IPS-20b (cell line): Measurements from ENCODE around the gene MCF2L2.

Experiments
- H3K27ac ChIP-seq: one replicate; pipeline ENCODE4 v1.5.1; 2013; ENCODE audit warnings: low read length
- H3K27me3 ChIP-seq: 2 replicates; pipeline ENCODE4 v1.6.1; 2013; ENCODE audit warnings: mild to moderate bottlenecking, low read length, inconsistent platforms; ENCODE audit not compliant: insufficient read depth
- H3K36me3 ChIP-seq: 2 replicates; pipeline ENCODE4 v1.6.1; 2013; ENCODE audit warnings: low read depth, mild to moderate bottlenecking, inconsistent platforms, low read length, moderate library complexity; ENCODE audit not compliant: insufficient read depth
- H3K4me1 ChIP-seq: 2 replicates; pipeline ENCODE4 v1.6.1; 2013; ENCODE audit warnings: mild to moderate bottlenecking, control low read depth, inconsistent platforms, low read length, moderate library complexity; ENCODE audit not compliant: insufficient read depth
- H3K4me3 ChIP-seq: 2 replicates; pipeline ENCODE4 v1.5.1; 2013; ENCODE audit warnings: mild to moderate bottlenecking, low read length, inconsistent platforms
- H3K9ac ChIP-seq: 2 replicates; pipeline ENCODE4 v1.6.1; 2013; ENCODE audit warnings: low read depth, mild to moderate bottlenecking, inconsistent platforms, low read length, moderate library complexity
- H3K9me3 ChIP-seq: 2 replicates; pipeline ENCODE4 v1.6.1; 2013; ENCODE audit warnings: mild to moderate bottlenecking, low read depth, low read length, inconsistent platforms; ENCODE audit not compliant: insufficient read depth

MCF2L2 gene

GRCh38 chr3:183217548-183218332, 210.7 kb downstream of the MCF2L2 start:
- H3K4me1 ChIP-seq, result no peaks in the 10 kb centered on the region
- H3K9me3 ChIP-seq, result no peaks in the 10 kb centered on the region
- no peaks in the 10 kb centered on the region for H3K27me3 ChIP-seq
- H3K36me3 ChIP-seq, result no peaks in the 10 kb centered on the region
- no peak overlapping the region for H3K27ac ChIP-seq
- H3K9ac ChIP-seq, result no peak overlapping the region
- no peak overlapping the region for H3K4me3 ChIP-seq

GRCh38 chr3:183215591-183216202, 212.7 kb downstream of the MCF2L2 start:
- no peaks in the 10 kb centered on the region for H3K27me3 ChIP-seq
- no peaks in the 10 kb centered on the region for H3K4me1 ChIP-seq

GRCh38 chr3:183214277-183214612, 214.2 kb downstream of the MCF2L2 start:
- no peak overlapping the region for H3K4me3 ChIP-seq
- no peak overlapping the region for H3K9ac ChIP-seq
- no peaks in the 10 kb centered on the region for H3K4me1 ChIP-seq

More at GRCh38 chr3:183215591-183216202, 212.7 kb downstream of the MCF2L2 start:
- no peak overlapping the region for H3K27ac ChIP-seq
- no peaks in the 10 kb centered on the region for H3K9me3 ChIP-seq
- H3K9ac ChIP-seq, result no peak overlapping the region
- no peaks in the 10 kb centered on the region for H3K36me3 ChIP-seq
- H3K4me3 ChIP-seq, result no peak overlapping the region

GRCh38 chr3:183213415-183214276, 214.8 kb downstream of the MCF2L2 start:
- H3K36me3 ChIP-seq, result no peaks in the 10 kb centered on the region

More at GRCh38 chr3:183214277-183214612, 214.2 kb downstream of the MCF2L2 start:
- Histone ChIP-seq H3K36me3 (no peaks in the 10 kb centered on the region), H3K27me3 (no peaks in the 10 kb centered on the region), H3K27ac (no peak overlapping the region), H3K9me3 (no peaks in the 10 kb centered on the region)

GRCh38 chr3:183212565-183212964, 215.9 kb downstream of the MCF2L2 start:
- Histone ChIP-seq H3K9me3 (0 out of 2 replicates have a peak, but pooled peaks cover 3% of the 10 kb centered on the region), H3K4me3 (no peak overlapping the region), H3K27ac (no peak overlapping the region), H3K27me3 (no peaks in the 10 kb centered on the region), H3K4me1 (no peaks in the 10 kb centered on the region), H3K36me3 (no peaks in the 10 kb centered on the region), H3K9ac (no peak overlapping the region)

More at GRCh38 chr3:183213415-183214276, 214.8 kb downstream of the MCF2L2 start:
- Histone ChIP-seq H3K9me3 (no peaks in the 10 kb centered on the region), H3K9ac (no peak overlapping the region), H3K4me3 (no peak overlapping the region), H3K4me1 (no peaks in the 10 kb centered on the region), H3K27ac (no peak overlapping the region), H3K27me3 (no peaks in the 10 kb centered on the region)

GRCh38 chr3:183212096-183212495, 216.3 kb downstream of the MCF2L2 start:
- H3K4me1 ChIP-seq, result no peaks in the 10 kb centered on the region
- H3K4me3 ChIP-seq, result no peak overlapping the region
- H3K9ac ChIP-seq, result no peak overlapping the region
- H3K36me3 ChIP-seq, result no peaks in the 10 kb centered on the region
- no peaks in the 10 kb centered on the region for H3K27me3 ChIP-seq
- 0 out of 2 replicates have a peak, but pooled peaks cover 3% of the 10 kb centered on the region for H3K9me3 ChIP-seq
- H3K27ac ChIP-seq, result no peak overlapping the region

- Histone ChIP-seq H3K4me1 (no peaks in the 10 kb centered on the region), H3K9ac (no peak overlapping the region), H3K9me3 (0 out of 2 replicates have a peak, but pooled peaks cover 3% of the 10 kb centered on the region), H3K27ac (no peak overlapping the region), H3K27me3 (no peaks in the 10 kb centered on the region), H3K4me3 (no peak overlapping the region), H3K36me3 (no peaks in the 10 kb centered on the region)
Measured at GRCh38 chr3:183211352-183211751, 217.1 kb downstream of the MCF2L2 start.

GRCh38 chr3:183210862-183211341, 217.5 kb downstream of the MCF2L2 start:
- Histone ChIP-seq H3K27me3 (no peaks in the 10 kb centered on the region), H3K9me3 (0 out of 2 replicates have a peak, but pooled peaks cover 3% of the 10 kb centered on the region), H3K4me3 (no peak overlapping the region), H3K9ac (no peak overlapping the region), H3K4me1 (no peaks in the 10 kb centered on the region), H3K27ac (no peak overlapping the region), H3K36me3 (no peaks in the 10 kb centered on the region)

- no peak overlapping the region for H3K4me3 ChIP-seq
- H3K4me1 ChIP-seq, result no peaks in the 10 kb centered on the region
- H3K36me3 ChIP-seq, result no peaks in the 10 kb centered on the region
- H3K27ac ChIP-seq, result no peak overlapping the region
- no peaks in the 10 kb centered on the region for H3K27me3 ChIP-seq
- H3K9ac ChIP-seq, result no peak overlapping the region
- 0 out of 2 replicates have a peak, but pooled peaks cover 3% of the 10 kb centered on the region for H3K9me3 ChIP-seq
Measured at GRCh38 chr3:183210341-183210740, 218.1 kb downstream of the MCF2L2 start.

- Histone ChIP-seq H3K27ac (no peak overlapping the region), H3K9me3 (peaks cover 7% of the 10 kb centered on the region; the same call in 1 of the 2 replicates), H3K4me3 (no peak overlapping the region), H3K4me1 (no peaks in the 10 kb centered on the region), H3K36me3 (no peaks in the 10 kb centered on the region), H3K27me3 (no peaks in the 10 kb centered on the region), H3K9ac (no peak overlapping the region)
Measured at GRCh38 chr3:183208800-183209199, 219.6 kb downstream of the MCF2L2 start.

GRCh38 chr3:183208260-183208659, 220.2 kb downstream of the MCF2L2 start:
- no peaks in the 10 kb centered on the region for H3K27me3 ChIP-seq
- H3K9me3 ChIP-seq, result peaks cover 12% of the 10 kb centered on the region; the same call in 1 of the 2 replicates
- H3K36me3 ChIP-seq, result no peaks in the 10 kb centered on the region
- no peak overlapping the region for H3K9ac ChIP-seq
- no peaks in the 10 kb centered on the region for H3K4me1 ChIP-seq
- H3K4me3 ChIP-seq, result no peak overlapping the region
- H3K27ac ChIP-seq, result no peak overlapping the region
